ENCODE data around the gene UGT1A8.

Gene UGT1A8

GRCh38 chr2:233756429-233757081 is 139.1 kb downstream of the UGT1A8 start:
- Histone ChIP-seq H3K4ac (ENCODE audit: low read depth, low read length) (no peak overlapping the region), H3K27me3 (ENCODE audit: insufficient read depth, low read length, poor library complexity) (no peaks in the 10 kb centered on the region), H3K4me1 (ENCODE audit: control insufficient read depth, low read depth, low read length) (no peaks in the 10 kb centered on the region), H2BK120ac (ENCODE audit: low read depth, low read length) (no peak overlapping the region), H3K36me3 (ENCODE audit: control insufficient read depth, insufficient read depth, low read length) (no peaks in the 10 kb centered on the region), H3K79me1 (ENCODE audit: low read length) (no peaks in the 10 kb centered on the region), H3K9ac (ENCODE audit: low read length) (no peak overlapping the region), H3K23ac (ENCODE audit: low read length) (no peak overlapping the region), H2BK5ac (ENCODE audit: low read length) (no peak overlapping the region), H3K4me2 (ENCODE audit: low read length) (no peak overlapping the region), H3K79me2 (ENCODE audit: control insufficient read depth, insufficient read depth, low read length) (no peaks in the 10 kb centered on the region), H2BK15ac (replicated peaks; ENCODE audit: low read depth) (no peak overlapping the region), H4K5ac (ENCODE audit: low read length) (no peak overlapping the region), H3K56ac (ENCODE audit: low read length) (no peak overlapping the region), H4K8ac (ENCODE audit: low read depth, low read length) (no peak overlapping the region), H3K4me3 (ENCODE audit: low read length) (no peak overlapping the region), H3K18ac (ENCODE audit: low read length) (no peak overlapping the region), H2AK5ac (ENCODE audit: low read length) (no peak overlapping the region), H3K27ac (ENCODE audit: low read depth, low read length) (no peak overlapping the region)
- DNase-seq, result no peak
- WGBS (ENCODE audit: extremely low coverage, insufficient coverage, low lambda C conversion rate), result no CpG with 5 or more reads among the region's 7 CpGs

DNA sequence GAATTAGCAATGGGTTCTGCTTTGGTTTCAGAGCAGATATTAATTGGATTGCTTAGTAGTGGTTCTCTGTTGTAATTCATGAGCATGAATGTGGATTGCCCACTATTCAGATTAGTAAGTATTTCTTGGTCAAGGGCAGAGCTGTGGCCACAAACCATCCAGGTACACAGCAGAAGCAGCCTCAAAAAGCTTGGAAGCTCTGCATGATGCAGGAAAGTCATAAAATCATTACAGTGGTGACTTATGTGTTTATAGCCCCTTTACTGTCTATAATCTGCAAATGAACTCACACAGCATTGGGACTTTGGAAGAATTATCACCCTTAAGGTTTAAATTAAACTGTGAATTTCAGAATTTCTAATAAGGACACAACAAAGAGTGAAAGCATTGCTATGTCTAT is 140.7 kb downstream of the UGT1A8 start:
- no peak overlapping the region for H3K4ac ChIP-seq (ENCODE audit: low read depth, low read length)
- H2BK120ac ChIP-seq (ENCODE audit: low read depth, low read length), result no peak overlapping the region
- H3K79me1 ChIP-seq (ENCODE audit: low read length), result no peaks in the 10 kb centered on the region
- DNase-seq, result no peak
- H3K27ac ChIP-seq (ENCODE audit: low read depth, low read length), result no peak overlapping the region
- no peaks in the 10 kb centered on the region for H3K27me3 ChIP-seq (ENCODE audit: insufficient read depth, low read length, poor library complexity)
- no peaks in the 10 kb centered on the region for H3K36me3 ChIP-seq (ENCODE audit: control insufficient read depth, insufficient read depth, low read length)
- H3K9ac ChIP-seq (ENCODE audit: low read length), result no peak overlapping the region
- no peak overlapping the region for H2BK5ac ChIP-seq (ENCODE audit: low read length)
- no peak overlapping the region for H3K4me3 ChIP-seq (ENCODE audit: low read length)
- H3K4me1 ChIP-seq (ENCODE audit: control insufficient read depth, low read depth, low read length), result no peaks in the 10 kb centered on the region
- no peak overlapping the region for H3K56ac ChIP-seq (ENCODE audit: low read length)
- no peak overlapping the region for H4K5ac ChIP-seq (ENCODE audit: low read length)
- H3K23ac ChIP-seq (ENCODE audit: low read length), result no peak overlapping the region
- no peak overlapping the region for H3K4me2 ChIP-seq (ENCODE audit: low read length)
- H4K8ac ChIP-seq (ENCODE audit: low read depth, low read length), result no peak overlapping the region
- no peak overlapping the region for H3K18ac ChIP-seq (ENCODE audit: low read length)
- no peak overlapping the region for H2BK15ac ChIP-seq (replicated peaks; ENCODE audit: low read depth)
- no peaks in the 10 kb centered on the region for H3K79me2 ChIP-seq (ENCODE audit: control insufficient read depth, insufficient read depth, low read length)
- no peak overlapping the region for H2AK5ac ChIP-seq (ENCODE audit: low read length)

- no peak overlapping the region for H4K8ac ChIP-seq (ENCODE audit: low read depth, low read length)
- no peaks in the 10 kb centered on the region for H3K27me3 ChIP-seq (ENCODE audit: insufficient read depth, low read length, poor library complexity)
- no CpG with 5 or more reads among the region's 2 CpGs for WGBS (ENCODE audit: extremely low coverage, insufficient coverage, low lambda C conversion rate)
- H3K18ac ChIP-seq (ENCODE audit: low read length), result no peak overlapping the region
- H2BK15ac ChIP-seq (replicated peaks; ENCODE audit: low read depth), result no peak overlapping the region
- no peaks in the 10 kb centered on the region for H3K79me1 ChIP-seq (ENCODE audit: low read length)
- H2BK120ac ChIP-seq (ENCODE audit: low read depth, low read length), result no peak overlapping the region
- H3K9ac ChIP-seq (ENCODE audit: low read length), result no peak overlapping the region
- H3K4me1 ChIP-seq (ENCODE audit: control insufficient read depth, low read depth, low read length), result no peaks in the 10 kb centered on the region
- no peak overlapping the region for H3K56ac ChIP-seq (ENCODE audit: low read length)
- no peak overlapping the region for H3K4me3 ChIP-seq (ENCODE audit: low read length)
- no peak overlapping the region for H2BK5ac ChIP-seq (ENCODE audit: low read length)
- H2AK5ac ChIP-seq (ENCODE audit: low read length), result no peak overlapping the region
- H3K23ac ChIP-seq (ENCODE audit: low read length), result no peak overlapping the region
- DNase-seq, result peak; percentile 1
- H3K79me2 ChIP-seq (ENCODE audit: control insufficient read depth, insufficient read depth, low read length), result no peaks in the 10 kb centered on the region
- no peaks in the 10 kb centered on the region for H3K36me3 ChIP-seq (ENCODE audit: control insufficient read depth, insufficient read depth, low read length)
- no peak overlapping the region for H3K27ac ChIP-seq (ENCODE audit: low read depth, low read length)
- H4K5ac ChIP-seq (ENCODE audit: low read length), result no peak overlapping the region
- no peak overlapping the region for H3K4ac ChIP-seq (ENCODE audit: low read depth, low read length)
- H3K4me2 ChIP-seq (ENCODE audit: low read length), result no peak overlapping the region
These were observed 141.4 kb downstream of the UGT1A8 start for GRCh38 chr2:233758849-233759248.

GRCh38 chr2:233760043-233760442 is 142.6 kb downstream of the UGT1A8 start, which contains the start of gene UGT1A1:
Gene UGT1A1, plus strand, starts transcription at chr2:233760270. Its CDS starts 18 bp downstream, at chr2:233760288.
- H3K56ac ChIP-seq (ENCODE audit: low read length), result no peak within 1 kb of the TSS
- no peak within 1 kb of the TSS for H2BK5ac ChIP-seq (ENCODE audit: low read length)
- no peak within 1 kb of the TSS for H3K4me2 ChIP-seq (ENCODE audit: low read length)
- no peaks in the 10 kb centered on the region for H3K79me1 ChIP-seq (ENCODE audit: low read length)
- no peak within 1 kb of the TSS for H3K4ac ChIP-seq (ENCODE audit: low read depth, low read length)
- H4K8ac ChIP-seq (ENCODE audit: low read depth, low read length), result no peak within 1 kb of the TSS
- no peak within 1 kb of the TSS for H3K18ac ChIP-seq (ENCODE audit: low read length)
- no peak within 1 kb of the TSS for H2AK5ac ChIP-seq (ENCODE audit: low read length)
- H3K4me1 ChIP-seq (ENCODE audit: control insufficient read depth, low read depth, low read length), result no peaks in the 10 kb centered on the region
- WGBS (ENCODE audit: extremely low coverage, insufficient coverage, low lambda C conversion rate), result no CpG with 5 or more reads among the region's 6 CpGs
- no peak within 1 kb of the TSS for H3K9ac ChIP-seq (ENCODE audit: low read length)
- no peak for DNase-seq
- H3K4me3 ChIP-seq (ENCODE audit: low read length), result no peak within 1 kb of the TSS
- H3K79me2 ChIP-seq (ENCODE audit: control insufficient read depth, insufficient read depth, low read length), result no peaks in the 10 kb centered on the region
- no peak within 1 kb of the TSS for H4K5ac ChIP-seq (ENCODE audit: low read length)
- no peak within 1 kb of the TSS for H2BK15ac ChIP-seq (replicated peaks; ENCODE audit: low read depth)
- no peaks in the 10 kb centered on the region for H3K36me3 ChIP-seq (ENCODE audit: control insufficient read depth, insufficient read depth, low read length)
- H3K27me3 ChIP-seq (ENCODE audit: insufficient read depth, low read length, poor library complexity), result no peaks in the 10 kb centered on the region
- H3K27ac ChIP-seq (ENCODE audit: low read depth, low read length), result no peak within 1 kb of the TSS
- H2BK120ac ChIP-seq (ENCODE audit: low read depth, low read length), result no peak within 1 kb of the TSS
- H3K23ac ChIP-seq (ENCODE audit: low read length), result no peak within 1 kb of the TSS

- Histone ChIP-seq H3K4ac (ENCODE audit: low read depth, low read length) (no peak overlapping the region), H3K9ac (ENCODE audit: low read length) (no peak overlapping the region), H3K79me2 (ENCODE audit: control insufficient read depth, insufficient read depth, low read length) (no peaks in the 10 kb centered on the region), H3K18ac (ENCODE audit: low read length) (no peak overlapping the region), H4K5ac (ENCODE audit: low read length) (no peak overlapping the region), H4K8ac (ENCODE audit: low read depth, low read length) (no peak overlapping the region), H3K79me1 (ENCODE audit: low read length) (no peaks in the 10 kb centered on the region), H3K56ac (ENCODE audit: low read length) (no peak overlapping the region), H3K27ac (ENCODE audit: low read depth, low read length) (no peak overlapping the region), H3K23ac (ENCODE audit: low read length) (no peak overlapping the region), H3K4me2 (ENCODE audit: low read length) (no peak overlapping the region), H3K27me3 (ENCODE audit: insufficient read depth, low read length, poor library complexity) (no peaks in the 10 kb centered on the region), H2BK120ac (ENCODE audit: low read depth, low read length) (no peak overlapping the region), H3K4me3 (ENCODE audit: low read length) (no peak overlapping the region), H3K4me1 (ENCODE audit: control insufficient read depth, low read depth, low read length) (no peaks in the 10 kb centered on the region), H2BK5ac (ENCODE audit: low read length) (no peak overlapping the region), H3K36me3 (ENCODE audit: control insufficient read depth, insufficient read depth, low read length) (no peaks in the 10 kb centered on the region), H2AK5ac (ENCODE audit: low read length) (no peak overlapping the region), H2BK15ac (replicated peaks; ENCODE audit: low read depth) (no peak overlapping the region)
- no peak for DNase-seq
- no CpG with 5 or more reads among the region's 4 CpGs for WGBS (ENCODE audit: extremely low coverage, insufficient coverage, low lambda C conversion rate)
These were observed 143.8 kb downstream of the UGT1A8 start for GRCh38 chr2:233761040-233761769.
